Epithelial cell of prostate (primary cell): ENCODE results near the gene DTX2.
"Not testable (repeated sequence)": the region's sequence is repeated elsewhere in the genome, so short reads cannot be mapped to it uniquely, and the experiment has no call there.

Source experiments
- DNase-seq: peaks from one replicate; pipeline ENCODE4 v3.0.0-alpha.2; 2011; ENCODE audit warnings: low read depth, low spot score
- H3K27ac ChIP-seq: fragments of 450-650 bp; 2 replicates; pipeline ENCODE4 v1.5.1; 2017; ENCODE audit warnings: mild to moderate bottlenecking

DTX2 gene

GRCh38 chr7:76485822-76486610 lies 24.5 kb downstream of the DTX2 start:
- not testable (repeated sequence) for H3K27ac ChIP-seq, DNase-seq

DNA sequence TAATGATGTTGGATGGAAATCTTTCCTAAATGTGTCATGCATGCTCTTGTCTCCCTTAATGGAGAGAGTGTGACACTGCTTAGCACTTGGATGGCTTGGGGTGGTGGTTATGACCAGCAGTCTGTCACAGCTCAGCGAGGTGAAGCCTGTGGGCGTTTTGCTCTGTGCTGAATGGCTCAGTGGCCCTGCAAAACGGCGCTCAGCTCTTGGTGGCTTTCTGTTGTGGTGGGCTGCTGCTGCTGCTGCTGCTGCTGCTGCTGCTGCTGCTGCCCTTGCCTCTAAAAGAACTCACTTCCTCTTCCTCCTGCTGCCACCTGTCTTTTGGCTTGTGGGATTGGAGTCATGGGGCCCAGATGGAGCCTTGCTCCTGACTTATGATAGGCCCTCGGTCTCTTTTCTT lies 25.1 kb downstream of the DTX2 start:
- not testable (repeated sequence) for DNase-seq, H3K27ac ChIP-seq

- H3K27ac ChIP-seq, DNase-seq: not testable (repeated sequence)
Measured at GRCh38 chr7:76487969-76488368, 26.5 kb downstream of the DTX2 start.

- DNase-seq, H3K27ac ChIP-seq: not testable (repeated sequence)
Measured at GRCh38 chr7:76492139-76492538, 30.6 kb downstream of the DTX2 start.

GRCh38 chr7:76495717-76496116 lies 34.2 kb downstream of the DTX2 start:
- not testable (repeated sequence) for DNase-seq, H3K27ac ChIP-seq

- not testable (repeated sequence) for H3K27ac ChIP-seq, DNase-seq
Measured at GRCh38 chr7:76497918-76498582, 36.5 kb downstream of the DTX2 start.

DNA sequence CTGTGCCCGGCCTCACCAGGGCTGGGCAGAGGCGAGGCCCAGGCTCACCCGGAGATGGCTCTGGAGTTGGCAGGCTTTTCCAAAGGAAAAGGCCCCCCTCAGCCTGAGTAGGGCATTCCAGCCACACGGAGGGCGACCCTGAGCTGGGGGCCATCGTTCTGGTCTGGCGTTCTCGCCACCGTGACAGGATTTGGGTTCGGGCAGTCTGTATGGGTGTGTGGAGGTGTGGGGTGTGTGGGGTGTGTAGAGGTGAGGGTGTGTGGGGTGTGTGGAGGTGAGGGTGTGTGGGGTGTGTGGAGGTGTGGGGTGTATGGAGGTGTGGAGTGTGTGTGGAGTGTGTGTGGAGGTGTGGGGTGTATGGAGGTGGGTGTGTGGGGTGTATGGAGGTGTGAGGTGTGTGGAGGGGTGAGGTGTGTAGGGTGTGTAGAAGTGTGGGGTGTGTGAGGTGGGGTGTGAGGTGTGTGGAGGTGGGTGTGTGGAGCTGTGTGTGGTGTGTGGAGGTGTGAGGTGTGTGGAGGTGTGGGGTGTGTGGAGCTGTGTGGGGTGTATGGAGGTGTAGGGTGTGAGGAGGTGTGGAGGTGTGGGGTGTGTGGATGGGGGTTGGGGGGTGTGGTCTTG lies 37.2 kb downstream of the DTX2 start:
- not testable (repeated sequence) for DNase-seq, H3K27ac ChIP-seq

- not testable (repeated sequence) for DNase-seq, H3K27ac ChIP-seq
Measured at GRCh38 chr7:76499201-76499923, 37.9 kb downstream of the DTX2 start.

GRCh38 chr7:76499924-76500241 lies 38.4 kb downstream of the DTX2 start:
- H3K27ac ChIP-seq, DNase-seq: not testable (repeated sequence)

DNA sequence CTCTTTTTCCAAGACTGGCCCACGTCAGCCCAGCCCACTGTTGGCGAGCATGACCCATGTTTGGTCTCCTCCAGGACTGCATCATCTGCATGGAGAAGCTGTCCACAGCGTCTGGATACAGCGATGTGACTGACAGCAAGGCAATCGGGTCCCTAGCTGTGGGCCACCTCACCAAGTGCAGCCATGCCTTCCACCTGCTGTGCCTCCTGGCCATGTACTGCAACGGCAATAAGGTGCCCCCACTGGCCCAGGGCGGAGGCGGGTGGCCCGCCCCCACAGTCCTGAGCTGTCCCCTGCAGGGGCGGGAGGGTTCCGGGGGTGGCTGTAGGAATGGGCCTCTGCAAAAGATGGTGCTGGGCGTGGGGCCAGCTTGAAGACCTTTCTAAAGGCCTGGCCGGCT lies 40.7 kb downstream of the DTX2 start:
- H3K27ac ChIP-seq, DNase-seq: not testable (repeated sequence)

- not testable (repeated sequence) for H3K27ac ChIP-seq, DNase-seq
Measured at GRCh38 chr7:76502836-76503235, 41.3 kb downstream of the DTX2 start.

- DNase-seq, H3K27ac ChIP-seq: not testable (repeated sequence)
Measured at GRCh38 chr7:76503244-76503643, 41.7 kb downstream of the DTX2 start.

DNA sequence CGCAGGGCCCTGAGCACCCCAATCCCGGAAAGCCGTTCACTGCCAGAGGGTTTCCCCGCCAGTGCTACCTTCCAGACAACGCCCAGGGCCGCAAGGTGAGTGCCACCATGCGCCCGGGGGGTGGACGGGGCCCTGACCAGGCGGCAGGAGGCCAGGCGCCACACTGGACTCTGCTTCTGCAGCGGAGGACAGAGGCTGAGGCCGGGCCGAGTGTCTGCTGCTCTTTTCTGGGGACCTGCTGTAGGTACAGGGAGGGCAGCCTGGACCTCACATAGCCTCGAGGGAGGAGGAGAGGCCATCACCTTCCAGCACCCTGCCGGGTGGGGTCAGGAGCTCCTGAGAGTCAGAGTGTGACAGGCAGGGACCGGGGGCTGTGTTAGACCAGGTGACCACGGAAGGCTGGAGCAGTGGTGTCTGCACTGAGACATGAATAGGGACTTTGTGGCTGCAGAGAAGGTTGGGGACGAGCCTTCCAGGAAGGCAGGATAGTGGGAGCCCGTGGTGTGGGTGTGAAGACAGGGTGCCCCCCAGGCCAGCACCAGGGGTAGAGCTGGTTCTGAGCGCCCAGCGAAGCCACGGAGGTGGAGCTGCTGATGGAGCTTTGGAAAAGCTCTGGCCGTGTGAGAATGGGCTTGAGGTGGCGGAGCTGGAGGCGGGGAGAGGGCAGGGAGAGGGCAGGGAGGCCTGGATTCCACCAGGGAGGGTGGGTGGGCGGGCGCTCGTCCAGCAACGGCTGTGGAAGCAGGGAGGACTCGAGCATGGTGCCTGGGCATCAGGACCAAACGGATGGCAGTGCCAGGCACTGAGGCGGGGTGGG lies 43.0 kb downstream of the DTX2 start:
- not testable (repeated sequence) for DNase-seq, H3K27ac ChIP-seq

GRCh38 chr7:76505168-76506080 lies 43.9 kb downstream of the DTX2 start:
- no peak overlapping the region for H3K27ac ChIP-seq
- no peak for DNase-seq

- no peak overlapping the region for H3K27ac ChIP-seq
- DNase-seq = no peak
Measured at GRCh38 chr7:76506081-76506440, 44.6 kb downstream of the DTX2 start.

- H3K27ac ChIP-seq = not testable (repeated sequence)
Measured at GRCh38 chr7:76506643-76507042, 45.1 kb downstream of the DTX2 start.

DNA sequence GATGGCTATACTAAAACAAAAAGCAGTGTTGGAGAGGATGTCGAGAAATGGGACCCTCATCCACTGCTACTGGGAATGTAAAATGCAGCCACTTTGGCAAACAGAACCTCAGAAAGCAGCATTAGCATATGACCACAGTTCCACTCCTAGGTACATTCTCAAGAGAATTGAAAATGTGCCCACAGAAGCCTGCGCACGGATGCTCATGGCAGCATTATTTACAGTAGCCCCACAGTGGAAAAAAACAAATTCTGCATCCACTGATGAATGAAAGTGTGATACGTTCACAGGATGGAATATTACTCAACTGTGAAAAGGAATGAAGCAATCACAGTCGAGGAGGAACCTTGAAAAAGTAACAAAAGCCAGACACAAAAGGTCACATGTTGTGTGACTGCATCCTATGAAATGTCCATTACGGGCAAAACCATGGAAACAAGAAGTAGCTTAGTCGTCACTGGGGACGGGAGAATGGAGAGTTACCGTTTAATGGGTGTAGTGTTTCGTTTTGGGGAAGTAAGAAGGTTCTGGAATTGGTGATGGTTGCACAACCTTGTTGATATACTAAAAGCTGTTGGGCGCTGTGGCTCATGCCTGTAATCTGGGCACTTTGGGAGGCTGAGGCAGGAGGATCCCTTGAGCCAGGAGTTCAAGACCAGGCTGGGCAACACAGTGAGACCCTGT lies 46.4 kb downstream of the DTX2 start:
- H3K27ac ChIP-seq = no peak overlapping the region
- DNase-seq = no peak

More at GRCh38 chr7:76506643-76507042, 45.1 kb downstream of the DTX2 start:
- DNase-seq = not testable (repeated sequence)
